GM19455 (cell line): ENCODE measurements around the gene GET3.

Experiments
- ATAC-seq: cut with Tn5 transposase; IDR thresholded peaks from one replicate; pipeline ENCODE4 v1.9.1; 2021; ENCODE audit not compliant: unreplicated experiment

The GET3 gene

DNA sequence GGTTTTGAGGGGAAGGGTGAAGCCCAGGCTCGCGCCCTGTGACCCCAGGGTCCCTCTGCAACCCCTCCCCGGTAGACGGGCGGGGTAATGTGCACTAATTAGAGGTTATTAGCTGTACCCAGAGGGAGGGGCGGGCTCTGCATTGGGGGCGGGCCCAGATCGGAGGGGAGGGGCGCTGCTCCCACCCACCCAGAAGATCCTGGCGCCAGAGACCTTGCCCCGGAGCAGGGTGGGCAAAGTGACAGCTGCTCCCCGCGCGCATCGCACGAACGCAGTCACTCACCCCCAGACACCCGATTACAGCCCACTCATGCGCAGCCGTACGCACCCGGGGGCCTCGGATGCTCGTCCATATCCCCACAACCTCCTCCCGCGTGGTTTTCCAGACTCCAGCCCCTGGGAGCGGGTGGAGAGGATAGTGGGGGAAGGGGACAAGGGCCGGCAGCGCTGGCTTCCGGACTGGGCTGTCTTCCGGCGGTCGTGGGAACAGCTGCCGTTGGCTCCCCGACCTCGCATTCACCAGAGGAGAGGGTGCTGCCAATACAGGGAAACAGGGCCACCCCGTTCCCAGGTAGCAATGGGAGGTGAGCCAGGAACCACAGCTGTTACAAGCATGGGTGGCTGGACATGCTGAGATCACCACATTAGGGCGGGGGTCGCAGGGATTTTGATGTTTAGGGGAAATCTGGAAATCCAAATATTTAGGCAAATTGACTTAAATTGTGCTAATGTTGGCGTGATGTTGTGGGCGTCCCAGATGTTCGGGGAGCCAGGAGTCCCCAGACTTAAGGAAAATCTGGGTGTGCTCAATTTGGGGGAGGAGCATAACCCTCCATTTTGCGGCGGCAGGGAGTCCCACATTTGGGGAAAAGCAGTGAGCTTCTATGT lies 41.0 kb downstream of the GET3 start:
- no peak for ATAC-seq

DNA sequence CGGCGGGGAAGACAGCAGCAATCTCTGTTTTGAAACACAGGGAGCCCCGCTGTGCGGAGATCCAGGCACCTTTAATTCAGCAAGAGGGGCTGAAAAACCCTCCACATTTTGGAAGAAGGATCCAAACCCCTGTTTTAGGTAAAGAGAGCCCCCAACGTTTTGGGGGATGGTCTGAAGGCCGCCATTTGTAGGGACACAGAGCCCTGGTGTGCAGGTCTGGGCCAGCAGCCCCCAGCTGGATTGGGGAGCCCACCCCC lies 41.5 kb downstream of the GET3 start:
- ATAC-seq, result no peak

DNA sequence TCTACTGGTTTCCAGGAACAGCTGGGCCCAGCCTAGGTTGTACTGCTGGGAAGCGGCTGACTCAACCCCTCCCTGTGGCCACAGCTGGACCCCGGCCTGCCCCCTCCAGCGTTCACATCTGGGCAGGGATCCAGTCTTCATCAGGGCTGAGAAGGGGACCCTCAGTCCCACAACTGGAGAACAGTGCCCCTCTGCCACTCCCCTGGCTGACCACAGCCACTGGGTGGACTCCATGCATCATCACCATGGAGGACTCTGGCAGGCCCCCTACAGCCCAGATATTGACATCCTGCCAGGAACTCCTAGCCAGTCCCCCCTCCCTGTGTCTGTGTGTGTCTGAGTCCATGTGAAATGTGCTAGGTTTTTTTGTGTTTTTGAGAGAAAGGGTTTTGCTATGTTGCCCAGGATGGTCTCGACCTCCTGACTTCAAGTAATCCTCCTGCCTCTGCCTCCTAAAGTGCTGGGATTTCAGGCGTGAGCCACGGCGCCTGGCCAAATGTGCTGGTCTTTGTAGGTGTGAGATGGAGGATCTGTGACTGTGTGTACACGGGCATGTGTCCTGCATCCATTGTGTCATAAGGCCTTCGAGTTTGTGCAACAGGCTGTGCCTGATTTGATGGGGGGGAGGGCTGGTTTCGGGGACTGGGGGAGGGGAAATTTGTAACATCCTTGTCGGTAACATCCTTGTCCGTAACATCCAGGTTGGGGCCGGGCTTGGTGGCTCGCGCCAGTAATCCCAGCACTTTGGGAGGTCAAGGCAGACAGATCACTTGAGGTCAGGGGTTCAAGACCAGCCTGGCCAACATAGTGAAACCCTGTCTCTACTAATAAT lies 42.1 kb downstream of the GET3 start:
- no peak for ATAC-seq

DNA sequence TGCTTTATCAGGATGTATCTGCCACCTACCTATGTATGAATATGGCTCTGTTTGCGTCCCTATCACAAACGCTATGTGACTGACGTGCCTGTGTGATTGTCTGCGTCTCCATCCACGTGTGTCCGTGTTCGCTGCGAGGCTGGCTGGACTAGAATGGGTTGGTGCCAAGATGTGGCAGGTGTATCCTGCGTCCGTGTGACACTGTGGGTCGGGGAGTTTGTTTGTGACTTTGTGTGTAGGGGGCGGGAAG lies 44.8 kb downstream of the GET3 start:
- no peak for ATAC-seq

DNA sequence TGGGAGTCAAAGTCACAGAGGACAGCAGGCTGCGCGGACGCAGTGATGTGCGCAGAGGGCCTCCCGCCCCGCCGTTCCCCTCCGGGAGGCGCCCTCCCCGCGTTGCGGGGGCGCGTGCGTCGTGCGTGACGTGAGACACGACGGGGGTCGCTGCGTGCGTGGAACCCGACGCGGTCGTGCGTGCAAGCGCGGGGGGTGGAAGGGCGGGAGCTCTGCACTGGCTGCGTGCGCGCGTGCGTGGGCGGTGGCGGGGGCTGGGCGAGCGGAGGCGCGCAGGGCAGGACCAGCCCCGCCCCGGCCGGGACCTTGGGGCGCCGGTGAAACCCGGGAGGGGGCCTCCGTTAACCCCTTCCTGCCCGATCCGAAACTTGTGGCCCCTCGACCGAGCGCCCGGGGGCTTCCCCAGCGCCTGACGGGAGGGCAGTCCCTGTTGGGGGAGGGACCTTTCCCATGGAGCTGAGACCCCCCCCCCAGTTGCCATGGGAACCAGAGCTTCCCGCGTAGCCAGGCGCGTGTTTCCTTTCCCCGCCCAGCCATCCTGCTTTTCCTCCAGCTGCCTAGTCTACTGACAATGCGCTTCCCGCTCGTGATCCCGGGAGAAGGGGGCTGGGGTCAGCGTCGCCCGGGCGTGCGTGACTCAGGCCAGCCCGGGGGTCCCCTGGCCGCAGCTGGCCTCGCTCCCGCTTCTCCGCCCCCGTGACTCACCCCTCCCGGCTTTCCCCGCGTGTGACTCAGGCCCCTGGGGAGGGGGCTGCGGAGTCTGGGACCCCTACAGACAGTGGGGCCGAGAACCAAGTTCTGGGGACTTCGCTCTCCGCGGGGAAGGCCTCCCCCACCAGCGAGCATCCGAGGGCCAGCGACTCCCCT lies 45.4 kb downstream of the GET3 start:
- no peak for ATAC-seq

DNA sequence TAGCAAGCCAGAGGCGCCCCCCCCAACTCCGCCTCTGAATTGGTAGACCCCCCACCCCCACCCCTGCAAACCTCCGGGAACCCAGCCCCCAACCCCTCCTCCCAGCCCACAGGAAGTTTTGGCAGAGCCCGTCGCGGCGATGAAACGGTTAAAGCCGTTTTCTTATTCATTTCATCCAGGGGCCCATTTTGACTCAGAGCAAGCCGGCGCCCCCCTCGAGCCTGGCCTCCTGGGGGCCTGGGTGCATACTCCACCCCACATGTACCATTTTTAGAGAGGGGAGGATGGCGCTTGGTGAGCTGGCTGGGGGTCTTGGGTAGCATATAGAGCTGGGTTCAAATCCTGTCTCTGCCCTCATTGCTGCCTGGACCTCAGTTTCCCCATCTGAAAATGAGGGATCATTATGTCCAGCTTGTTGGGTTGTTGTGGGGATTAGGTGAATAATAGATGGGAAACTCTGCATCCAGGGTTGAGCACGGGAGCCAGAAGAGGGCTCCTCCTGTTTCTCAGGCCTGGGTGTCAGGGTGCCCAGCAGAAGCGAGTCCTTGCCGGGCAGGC lies 46.1 kb downstream of the GET3 start:
- no peak for ATAC-seq

DNA sequence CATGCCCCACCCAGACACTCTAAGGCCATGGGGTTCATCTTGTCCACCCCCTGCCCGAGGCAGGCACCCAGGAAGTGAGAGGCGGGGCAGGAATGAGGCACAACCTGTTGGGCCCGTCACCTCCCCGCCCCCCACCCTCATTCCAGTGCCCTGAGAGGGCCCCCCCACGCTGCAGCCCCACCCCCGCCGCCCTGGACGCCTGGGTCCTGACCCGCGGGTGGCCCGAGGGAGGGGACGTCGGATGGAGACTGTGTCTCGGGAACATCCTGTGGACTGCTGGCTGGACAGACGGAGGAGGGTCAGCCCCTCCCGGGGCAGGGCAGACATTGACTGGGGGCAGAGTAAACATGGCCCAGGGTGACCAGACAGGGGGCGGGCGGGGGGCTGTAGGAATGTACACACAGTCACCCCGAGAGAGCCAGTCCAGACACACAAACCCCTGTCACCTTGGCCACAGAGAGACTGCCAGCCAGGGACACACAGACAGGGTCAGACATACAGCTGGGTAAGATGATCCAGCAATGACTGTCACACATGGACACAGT lies 46.6 kb downstream of the GET3 start:
- ATAC-seq, result no peak

DNA sequence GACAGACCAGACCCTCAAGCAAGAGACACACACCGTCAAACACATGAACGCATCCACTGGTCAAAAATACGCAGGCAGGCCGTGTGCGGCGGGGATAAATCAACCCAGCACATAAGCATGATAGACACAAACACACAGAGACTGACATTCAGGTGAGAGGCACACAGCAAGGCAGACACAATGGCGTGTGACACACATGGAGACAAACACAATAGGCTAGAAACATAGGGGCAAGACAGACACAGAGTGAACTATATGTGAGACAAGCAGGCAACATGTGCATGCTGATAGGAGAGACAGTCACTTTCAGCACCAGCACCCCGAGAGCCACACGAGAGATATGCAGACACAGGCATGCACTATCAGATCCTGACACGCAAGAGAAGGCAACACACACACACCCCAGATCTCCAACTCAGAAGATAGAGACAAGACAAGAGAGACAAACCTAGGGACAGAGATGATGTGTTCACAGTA lies 47.1 kb downstream of the GET3 start:
- no peak for ATAC-seq

DNA sequence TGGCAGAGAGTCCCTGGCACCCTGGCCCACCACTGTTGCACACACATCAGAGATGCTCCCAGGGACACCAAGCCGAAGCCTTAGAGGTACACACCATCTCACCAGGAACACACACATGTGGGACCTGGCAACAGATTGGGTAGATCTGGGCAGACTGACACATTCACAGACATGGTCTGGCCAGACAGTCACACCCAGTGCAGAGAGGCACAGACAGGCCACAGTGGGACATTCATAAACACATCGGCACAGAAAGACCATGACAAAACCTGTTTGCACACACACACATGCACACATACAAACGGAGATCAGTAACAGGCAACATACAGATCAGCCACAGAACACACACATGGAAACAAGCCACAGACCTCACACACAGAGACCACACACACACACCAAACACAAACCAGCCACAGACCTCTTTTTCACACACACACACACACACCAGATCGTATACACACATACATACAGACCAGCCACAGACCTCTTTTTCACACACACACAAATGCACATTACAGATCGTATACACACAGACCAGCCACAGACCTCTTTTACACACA lies 47.7 kb downstream of the GET3 start:
- no peak for ATAC-seq

DNA sequence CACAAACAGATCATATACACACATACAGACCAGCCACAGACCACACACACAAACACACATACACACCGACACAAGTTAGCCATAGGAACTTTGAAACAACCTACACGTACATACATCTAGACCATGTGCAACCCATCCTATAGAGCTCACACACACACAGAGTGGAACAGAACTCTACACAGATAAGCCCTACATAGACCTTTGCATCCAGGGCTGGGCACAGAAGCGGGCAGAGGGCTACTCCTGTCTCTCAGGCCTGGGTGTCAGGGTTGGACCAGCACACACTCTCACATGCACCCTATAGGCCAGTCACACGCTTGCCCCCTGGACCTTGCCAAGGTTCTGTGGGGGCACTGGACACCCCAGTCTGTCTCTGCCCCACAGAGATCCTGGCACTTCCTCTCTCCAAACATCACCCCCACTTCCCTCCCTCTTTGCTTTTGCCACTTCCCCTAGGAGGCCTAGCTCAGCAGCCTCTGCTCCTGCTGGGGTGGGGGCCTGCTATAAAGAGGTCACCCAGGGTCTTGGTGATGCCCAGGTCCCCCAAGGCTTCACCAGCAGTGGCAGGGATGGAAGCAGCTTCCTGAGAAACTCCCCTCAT lies 48.2 kb downstream of the GET3 start:
- ATAC-seq, result no peak

DNA sequence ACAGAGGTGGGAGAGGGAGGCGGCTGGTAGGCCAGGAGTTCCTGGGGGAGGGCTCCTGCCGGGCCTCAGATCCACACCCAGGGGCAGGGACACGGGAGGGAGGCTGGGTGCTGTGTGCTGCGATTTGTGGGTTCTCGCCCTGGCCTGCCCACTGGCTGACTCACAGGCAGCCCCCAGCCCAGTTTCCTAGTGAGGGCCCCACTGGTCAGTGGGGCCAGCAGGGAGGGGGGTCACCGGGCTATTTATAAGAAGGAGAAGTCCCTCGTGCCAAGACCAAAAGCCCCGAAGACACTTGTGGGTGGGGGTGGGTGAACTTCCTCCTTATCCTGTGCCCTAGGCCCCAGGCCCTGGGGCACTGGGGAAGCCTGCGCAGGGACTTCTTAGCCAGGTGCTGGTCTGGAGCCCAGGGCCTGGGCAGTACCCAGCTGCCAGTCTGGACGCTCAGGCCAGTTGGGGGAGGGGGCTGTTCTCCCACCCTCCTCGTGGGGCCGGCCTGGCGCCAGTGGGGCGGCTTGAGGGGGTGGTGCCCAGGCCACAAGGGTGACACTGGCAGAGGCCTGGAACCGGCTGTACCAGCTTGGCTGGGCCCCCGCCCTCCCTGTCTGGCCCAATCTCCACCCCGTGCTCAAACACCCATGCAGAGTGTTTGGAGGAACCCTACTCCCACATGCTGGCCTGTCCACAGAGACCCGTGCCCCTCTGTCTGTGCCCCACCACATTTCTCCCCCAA lies 49.0 kb downstream of the GET3 start:
- ATAC-seq, result no peak

DNA sequence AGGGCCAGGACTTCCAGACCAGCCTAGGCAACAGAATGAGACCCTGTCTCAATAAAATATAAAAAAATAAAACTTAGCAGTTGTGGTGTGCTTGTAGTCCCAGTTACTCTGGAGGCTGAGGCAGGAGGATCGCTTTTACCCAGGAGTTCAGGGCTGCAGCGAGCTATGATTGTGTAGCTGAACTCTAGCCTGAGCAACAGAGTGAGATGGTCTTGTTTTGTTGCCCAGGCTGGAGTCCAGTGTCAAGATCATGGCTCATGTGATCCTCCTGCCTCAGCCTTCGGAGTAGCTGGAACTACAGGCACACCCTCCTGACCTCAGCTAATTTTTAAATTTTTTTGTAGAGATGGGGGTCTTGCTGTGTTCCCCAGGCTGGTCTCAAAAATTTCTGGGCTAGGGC lies 49.7 kb downstream of the GET3 start:
- ATAC-seq, result no peak

DNA sequence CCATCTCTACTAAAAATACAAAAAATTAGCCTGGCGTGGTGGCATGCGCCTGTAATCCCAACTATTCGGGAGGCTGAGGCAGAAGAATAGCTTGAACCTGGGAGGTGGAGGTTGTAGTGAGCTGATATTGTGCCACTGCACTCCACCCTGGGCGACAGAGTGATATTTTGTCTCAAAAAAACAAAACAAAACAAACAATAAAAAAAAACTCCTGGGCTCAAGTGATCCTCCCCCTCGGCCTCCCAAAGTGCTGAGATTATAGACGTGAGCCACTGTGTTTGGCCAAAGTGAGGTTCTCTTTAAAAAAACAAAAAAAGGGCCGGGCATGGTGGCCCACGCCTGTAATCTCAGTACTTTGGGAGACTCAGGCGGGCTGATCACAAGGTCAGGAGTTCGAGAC lies 50.2 kb downstream of the GET3 start:
- ATAC-seq, result no peak

DNA sequence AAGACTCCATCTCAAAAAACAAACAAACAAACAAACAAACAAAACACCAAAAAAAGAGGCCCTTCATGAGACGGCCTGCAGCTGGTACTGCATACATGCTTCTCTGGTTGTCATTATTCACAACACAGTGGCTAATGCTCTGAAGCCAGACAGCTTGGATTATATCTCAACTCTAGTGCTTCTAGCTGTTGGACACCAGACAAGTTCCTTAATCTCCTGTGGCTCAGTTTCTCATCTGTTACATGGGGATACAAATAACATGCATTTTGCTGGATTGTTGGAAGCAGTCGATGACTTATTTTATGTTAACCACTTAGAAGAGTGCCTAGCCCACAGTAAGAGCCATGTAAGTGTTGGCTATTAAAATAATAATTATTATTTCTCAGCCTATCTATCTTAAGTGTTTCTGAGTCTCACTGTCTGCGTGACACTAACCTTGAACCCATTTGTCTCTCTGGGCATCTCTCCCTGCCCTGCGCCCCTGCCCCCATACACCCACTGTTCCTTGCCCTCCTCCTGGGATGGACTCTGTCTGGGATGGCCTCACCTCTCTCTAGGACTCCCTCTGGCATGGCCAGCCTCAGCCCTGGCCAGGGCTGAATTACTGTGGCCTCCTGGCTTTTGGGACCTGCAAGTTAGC lies 50.9 kb downstream of the GET3 start:
- no peak for ATAC-seq

DNA sequence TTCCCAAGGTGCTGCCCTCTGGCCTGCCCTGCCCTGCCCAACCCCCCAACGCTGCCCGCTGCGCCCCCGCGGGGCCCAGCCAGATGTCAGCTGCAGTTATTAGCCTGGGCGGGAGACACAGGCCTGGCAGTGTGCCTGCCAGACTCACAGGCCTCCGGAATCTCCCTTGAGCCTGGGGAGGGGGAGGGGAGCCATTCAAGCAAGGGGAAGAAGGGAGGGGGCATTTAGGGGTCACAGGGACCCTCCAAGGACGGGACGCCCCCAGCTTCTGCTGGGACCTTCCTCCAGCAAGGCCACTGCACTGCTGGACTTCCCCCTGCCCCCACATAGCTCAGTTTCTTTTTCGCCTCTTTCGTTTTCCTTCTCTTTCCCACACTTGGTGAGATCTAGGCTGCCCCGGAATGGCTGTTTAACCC lies 51.4 kb downstream of the GET3 start:
- no peak for ATAC-seq

DNA sequence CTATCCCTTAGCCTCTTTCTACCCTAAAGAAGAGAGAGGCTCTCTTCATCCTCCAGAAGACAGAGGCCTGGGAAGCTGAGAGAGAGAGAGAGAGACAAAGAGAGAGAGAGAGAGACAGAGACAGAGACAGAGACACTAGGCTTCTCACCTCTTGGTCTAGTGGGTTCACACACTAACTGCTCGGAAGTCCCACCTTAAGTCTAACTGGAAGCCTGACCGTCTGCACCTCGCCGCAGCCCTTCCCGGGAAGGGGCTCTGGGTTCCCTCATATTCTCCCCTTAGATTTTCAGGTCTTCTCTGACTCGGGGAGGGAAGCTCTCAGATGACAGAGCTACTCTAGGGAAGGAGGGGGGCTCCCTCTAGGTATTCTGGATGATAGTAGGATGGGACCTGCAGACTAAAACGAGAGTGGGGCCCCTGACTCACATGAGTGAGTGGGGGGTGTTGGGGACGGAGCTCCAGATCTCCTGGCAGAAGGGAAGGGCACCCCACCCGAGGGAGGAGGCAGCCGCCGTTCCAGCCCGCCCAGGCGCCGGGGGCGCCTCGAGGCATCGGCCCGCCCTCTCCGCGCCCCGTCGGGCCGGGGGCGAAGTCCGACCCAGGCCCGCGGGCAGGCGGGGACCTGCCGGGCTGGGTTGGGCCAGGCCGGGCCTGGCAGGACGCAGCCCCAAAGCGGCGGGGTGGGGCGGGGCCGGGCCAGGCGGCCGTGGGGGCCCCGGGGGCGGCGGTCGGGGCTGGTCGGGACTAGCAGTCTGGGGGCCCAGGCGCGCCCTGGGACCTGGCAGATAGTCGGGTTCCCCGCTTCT lies 52.0 kb downstream of the GET3 start:
- no peak for ATAC-seq

DNA sequence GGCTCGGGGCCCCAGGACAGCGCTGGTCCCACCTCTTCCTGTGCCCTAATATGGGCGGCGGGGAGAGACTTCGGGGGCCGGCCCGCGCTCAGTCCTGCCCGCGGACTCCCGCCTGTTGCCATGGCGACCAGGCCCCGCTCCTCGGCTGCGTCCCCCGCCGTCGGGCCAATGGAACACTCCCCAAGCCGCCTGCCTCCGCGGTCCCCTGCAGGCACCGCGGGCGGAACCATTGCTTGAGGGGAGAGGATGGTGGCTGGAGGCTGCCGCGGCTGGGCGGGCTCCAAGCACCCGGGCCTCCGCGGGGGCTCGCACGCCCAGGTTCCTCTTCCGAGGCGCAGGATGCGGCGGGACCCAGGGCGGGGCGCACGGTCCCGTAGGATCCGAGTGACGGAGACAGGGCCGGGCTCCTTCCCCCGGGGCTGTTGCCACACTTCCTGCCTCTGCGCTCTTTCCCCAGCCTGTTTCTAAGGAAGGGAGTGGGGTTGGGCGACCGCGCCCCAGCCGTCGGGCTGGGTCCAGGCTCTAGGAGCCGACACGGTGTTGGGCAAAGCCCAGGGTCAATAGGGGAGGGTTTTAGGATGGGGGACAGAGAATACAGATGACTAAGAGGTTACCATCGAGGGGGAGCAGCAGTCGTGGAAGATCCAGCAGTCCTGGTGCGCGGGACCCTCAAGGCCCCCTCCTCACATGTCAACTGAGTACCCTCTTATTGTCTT lies 52.8 kb downstream of the GET3 start:
- peak; percentile 37 for ATAC-seq
